GM23338 (cell line): ENCODE data around the gene HOXA3. TPM values are rescaled to one million over a fixed set of nuclear protein-coding genes. Genes with fewer than 3 reads are reported as not detected.

Experiments used
- ATAC-seq: fragments of 200-7000 bp; cut with Tn5 transposase; 3 replicates; pipeline ENCODE4 v1.9.1; 2020
- DNase-seq: peaks from one replicate; pipeline ENCODE4 v3.0.0-alpha.2; 2015; ENCODE audit warnings: low spot score
- H2AFZ ChIP-seq: fragments of 200-600 bp; sonication (generic); 2 replicates; pipeline ENCODE4 v1.8.0; 2016; ENCODE audit warnings: antibody characterized with exemption, mild to moderate bottlenecking, moderate library complexity
- H3F3A ChIP-seq: fragments of 200-600 bp; sonication (generic); replicated peaks from 2 replicates; pipeline ENCODE4 v1.8.0; 2017; ENCODE audit warnings: antibody characterized with exemption, mixed run types, low read depth
- H3K27ac ChIP-seq: fragments of 200-600 bp; sonication (generic); 2 replicates; pipeline ENCODE4 v1.6.1; 2016; ENCODE audit warnings: low read depth
- H3K27me3 ChIP-seq: fragments of 200-600 bp; sonication (generic); 2 replicates; pipeline ENCODE4 v1.8.0; 2016; ENCODE audit warnings: mild to moderate bottlenecking, mixed run types, moderate library complexity; ENCODE audit not compliant: insufficient read depth
- H3K36me3 ChIP-seq: fragments of 200-600 bp; sonication (generic); 2 replicates; pipeline ENCODE4 v1.8.0; 2016; ENCODE audit warnings: mild to moderate bottlenecking; ENCODE audit not compliant: insufficient read depth
- H3K4me1 ChIP-seq: fragments of 200-600 bp; sonication (generic); 2 replicates; pipeline ENCODE4 v1.8.0; 2016; ENCODE audit warnings: mild to moderate bottlenecking, moderate library complexity; ENCODE audit not compliant: insufficient read depth
- H3K4me2 ChIP-seq: fragments of 200-600 bp; sonication (generic); 2 replicates; pipeline ENCODE4 v1.7.1; 2017; ENCODE audit warnings: mixed run types
- H3K4me3 ChIP-seq: fragments of 200-600 bp; sonication (generic); 2 replicates; pipeline ENCODE4 v1.6.1; 2016; ENCODE audit warnings: mixed run types
- H3K79me2 ChIP-seq: fragments of 200-600 bp; sonication (generic); replicated peaks from 2 replicates; pipeline ENCODE4 v1.8.0; 2017; ENCODE audit warnings: mild to moderate bottlenecking; ENCODE audit not compliant: insufficient read depth
- H3K9me2 ChIP-seq: fragments of 200-600 bp; sonication (generic); 2 replicates; pipeline ENCODE4 v1.8.0; 2017; ENCODE audit not compliant: insufficient read depth
- H4K20me1 ChIP-seq: fragments of 200-600 bp; sonication (generic); replicated peaks from 2 replicates; pipeline ENCODE4 v1.8.0; 2017; ENCODE audit warnings: mild to moderate bottlenecking; ENCODE audit not compliant: insufficient read depth
- H3K27ac Mint-ChIP-seq: 2 replicates; pipeline ENCODE4 v1.8.0; 2020; ENCODE audit warnings: inconsistent platforms, mild to moderate bottlenecking, moderate library complexity, mixed read lengths
- H3K27me3 Mint-ChIP-seq: 3 replicates; pipeline ENCODE4 v1.8.0; 2022; ENCODE audit warnings: low read depth, mild to moderate bottlenecking, moderate library complexity, mixed read lengths, inconsistent platforms; ENCODE audit not compliant: insufficient read depth, poor library complexity
- H3K36me3 Mint-ChIP-seq: 3 replicates; pipeline ENCODE4 v1.8.0; 2021; ENCODE audit warnings: low read depth, mild to moderate bottlenecking, inconsistent platforms, moderate library complexity, mixed read lengths
- H3K4me1 Mint-ChIP-seq: 3 replicates; pipeline ENCODE4 v1.8.0; 2020; ENCODE audit warnings: mild to moderate bottlenecking, inconsistent platforms, mixed read lengths
- H3K4me3 Mint-ChIP-seq: 3 replicates; pipeline ENCODE4 v1.8.0; 2021; ENCODE audit warnings: moderate library complexity, mild to moderate bottlenecking, inconsistent platforms, mixed read lengths
- H3K9me3 Mint-ChIP-seq: 3 replicates; pipeline ENCODE4 v1.8.0; 2020; ENCODE audit warnings: moderate library complexity, mild to moderate bottlenecking, inconsistent platforms, mixed read lengths
- ETS1 ChIP-seq: IDR thresholded peaks from 2 replicates; pipeline ENCODE4 v1.6.1; 2016; ENCODE audit warnings: antibody characterized with exemption
- EZH2 ChIP-seq: fragments of 200-600 bp; sonication (generic); IDR thresholded peaks from one replicate; pipeline ENCODE4 v1.8.0; 2017; ENCODE audit warnings: antibody characterized with exemption, mild to moderate bottlenecking, low read depth; ENCODE audit not compliant: unreplicated experiment
- EZH2phosphoT487 ChIP-seq: fragments of 200-600 bp; sonication (generic); IDR thresholded peaks from one replicate; pipeline ENCODE4 v1.8.1; 2018; ENCODE audit warnings: antibody characterized with exemption; ENCODE audit not compliant: unreplicated experiment
- ZNF331 ChIP-seq: fragments of 250-450 bp; sonication (Bioruptor Pico); IDR thresholded peaks from 2 replicates; pipeline ENCODE4 v1.5.0; 2020; ENCODE audit warnings: low read depth, mild to moderate bottlenecking, moderate library complexity
- ZNF462 ChIP-seq: fragments of 250-450 bp; sonication (Bioruptor Pico); IDR thresholded peaks from 2 replicates; pipeline ENCODE4 v1.5.0; 2020; ENCODE audit warnings: mild to moderate bottlenecking, moderate library complexity
- polyA plus RNA-seq: library from polyadenylated mRNA; unstranded; fragments of >200 nt; fragmentation: Nextera tagmentation; extraction: Ambion mirVana; gene quantifications from 2 replicates; pipeline ENCODE4 v1.2.1, GENCODE V29; 2016
- total RNA-seq: library from RNA; depleted of rRNA; stranded (reverse); fragments of >200 nt; shearing (Covaris generic); gene quantifications from 2 replicates; pipeline ENCODE4 v1.2.3, GENCODE V29; 2014

HOXA3 gene
- total and polyA plus RNA-seq, 2 experiments from 2014 or later, result not detected

GRCh38 chr7:27156508-27156898, 4.1 kb upstream of the HOXA3 start, which contains the start of gene HOXA7 (continued):
- TF ChIP-seq ZNF462 (CRISPR knock-in tag) (no peak), ETS1 (no peak), ZNF331 (CRISPR knock-in tag) (no peak)

GRCh38 chr7:27155816-27156507, 3.6 kb upstream of the HOXA3 start:
- Histone ChIP-seq H3K9me2 (no peaks in the 10 kb centered on the region), H3K79me2 (no peaks in the 10 kb centered on the region), H3K27me3 (peaks cover 100% of the 10 kb centered on the region), H2AFZ (peak overlapping the region; percentile 93), H3K4me2 (peak overlapping the region; percentile 83), H4K20me1 (peaks cover 50% of the 10 kb centered on the region), H3K36me3 (no peaks in the 10 kb centered on the region), H3F3A (peaks cover 30% of the 10 kb centered on the region), H3K4me1 (peaks cover 4% of the 10 kb centered on the region; the same call in 1 of the 2 replicates), H3K27ac (no peak overlapping the region), H3K4me3 (peak overlapping the region; percentile 56)
- Mint-ChIP-seq H3K9me3 (peaks cover 12% of the 10 kb centered on the region; the same call in 2 of the 3 replicates), H3K36me3 (no peaks in the 10 kb centered on the region; the same call in 2 of the 3 replicates), H3K27ac (no peak overlapping the region), H3K27me3 (peaks cover 99% of the 10 kb centered on the region), H3K4me3 (peak overlapping the region; percentile 72), H3K4me1 (peaks cover 20% of the 10 kb centered on the region)
- DNase-seq (peak; percentile 54), ATAC-seq (peak; percentile 5)
- TF ChIP-seq ZNF331 (CRISPR knock-in tag), result no peak
- peak; percentile 98 for TF ChIP-seq EZH2phosphoT487
- peak; percentile 96 for TF ChIP-seq EZH2
